ENCODE results near the gene PEX5L.

- TF ChIP-seq CTCF (IDR thresholded peaks at IDR 0.05), result no peak
- TF ChIP-seq POLR2A (IDR thresholded peaks at IDR 0.05), result no peak
Measured at GRCh38 chr3:179945569-179945968, 91.2 kb downstream of the PEX5L start.

Measured in esophagus squamous epithelium (tissue), 4 donors.